WERI-Rb-1 (cell line): Measurements from ENCODE around the gene ST8SIA6.
"Not testable (repeated sequence)": the region's sequence is repeated elsewhere in the genome, so short reads cannot be mapped to it uniquely, and the experiment has no call there.

Experiments
- DNase-seq: peaks from one replicate; pipeline ENCODE4 v3.0.0-alpha.2; 2020
- H3K27ac ChIP-seq: fragments of 250-450 bp; sonication (Bioruptor Pico); 2 replicates; pipeline ENCODE4 v1.5.1; 2020; ENCODE audit warnings: mild to moderate bottlenecking, moderate library complexity
- H3K27me3 ChIP-seq: fragments of 250-450 bp; sonication (Bioruptor Pico); 2 replicates; pipeline ENCODE4 v1.5.1; 2021; ENCODE audit warnings: mild to moderate bottlenecking, low read depth, moderate library complexity; ENCODE audit not compliant: insufficient read depth, severe bottlenecking
- H3K36me3 ChIP-seq: fragments of 250-450 bp; sonication (Bioruptor Pico); 2 replicates; pipeline ENCODE4 v1.5.1; 2020; ENCODE audit warnings: mild to moderate bottlenecking, moderate library complexity
- H3K4me3 ChIP-seq: 2 replicates; pipeline ENCODE4 v1.5.1; 2011; ENCODE audit warnings: low read depth, mild to moderate bottlenecking, control low read depth, low read length
- H3K9me3 ChIP-seq: fragments of 250-450 bp; sonication (Bioruptor Pico); 2 replicates; pipeline ENCODE4 v1.5.1; 2021; ENCODE audit warnings: mild to moderate bottlenecking, moderate library complexity; ENCODE audit not compliant: severe bottlenecking
- TF ChIP-seq, protein P1 (sequence below): IDR thresholded peaks from 2 replicates; pipeline ENCODE4 v1.5.1; 2011; ENCODE audit warnings: low read depth, mild to moderate bottlenecking, control low read depth, inconsistent platforms, low read length

The ST8SIA6 gene

DNA sequence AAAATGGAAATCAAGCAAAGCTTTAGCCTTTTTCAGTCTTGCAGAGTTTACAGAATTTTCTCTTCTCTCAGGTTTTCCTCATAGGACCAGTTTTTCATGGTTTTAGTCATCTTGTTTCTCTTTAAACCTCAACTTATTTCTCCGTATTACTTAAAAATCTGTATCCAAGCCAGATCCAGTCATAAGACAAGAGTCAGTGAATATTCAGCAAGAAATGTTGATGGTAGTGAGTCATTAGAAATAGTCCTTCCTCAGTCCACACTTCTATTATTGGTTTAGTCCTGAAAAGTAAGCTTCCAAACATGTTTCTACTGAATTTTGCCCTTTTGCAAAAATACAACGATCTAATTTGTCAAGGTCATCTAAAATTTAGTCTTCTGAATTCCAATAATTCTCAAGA, 119.3 kb downstream of the ST8SIA6 start:
- no peak overlapping the region for H3K27ac ChIP-seq
- TF ChIP-seq, protein P1, sequence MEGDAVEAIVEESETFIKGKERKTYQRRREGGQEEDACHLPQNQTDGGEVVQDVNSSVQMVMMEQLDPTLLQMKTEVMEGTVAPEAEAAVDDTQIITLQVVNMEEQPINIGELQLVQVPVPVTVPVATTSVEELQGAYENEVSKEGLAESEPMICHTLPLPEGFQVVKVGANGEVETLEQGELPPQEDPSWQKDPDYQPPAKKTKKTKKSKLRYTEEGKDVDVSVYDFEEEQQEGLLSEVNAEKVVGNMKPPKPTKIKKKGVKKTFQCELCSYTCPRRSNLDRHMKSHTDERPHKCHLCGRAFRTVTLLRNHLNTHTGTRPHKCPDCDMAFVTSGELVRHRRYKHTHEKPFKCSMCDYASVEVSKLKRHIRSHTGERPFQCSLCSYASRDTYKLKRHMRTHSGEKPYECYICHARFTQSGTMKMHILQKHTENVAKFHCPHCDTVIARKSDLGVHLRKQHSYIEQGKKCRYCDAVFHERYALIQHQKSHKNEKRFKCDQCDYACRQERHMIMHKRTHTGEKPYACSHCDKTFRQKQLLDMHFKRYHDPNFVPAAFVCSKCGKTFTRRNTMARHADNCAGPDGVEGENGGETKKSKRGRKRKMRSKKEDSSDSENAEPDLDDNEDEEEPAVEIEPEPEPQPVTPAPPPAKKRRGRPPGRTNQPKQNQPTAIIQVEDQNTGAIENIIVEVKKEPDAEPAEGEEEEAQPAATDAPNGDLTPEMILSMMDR: no peak
- DNase-seq: no peak

DNA sequence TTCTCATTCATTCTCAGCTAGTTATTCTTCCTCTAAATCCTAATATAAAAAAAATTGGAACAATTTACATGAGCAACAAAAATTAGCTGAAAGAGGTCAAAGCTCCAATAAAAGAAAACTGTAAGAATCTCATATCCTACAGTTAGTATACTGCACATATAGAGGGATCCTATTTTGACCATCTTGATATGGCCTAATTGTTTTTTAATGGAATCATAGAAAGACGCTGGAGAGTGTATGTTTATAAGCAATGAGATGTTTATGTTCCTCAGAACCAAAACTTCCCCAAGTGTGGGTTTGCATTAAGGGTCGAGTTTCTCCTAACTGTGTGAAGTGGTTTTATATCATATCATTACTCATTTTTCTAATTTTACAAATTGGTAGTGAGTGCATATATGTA, 123.9 kb downstream of the ST8SIA6 start:
- H3K4me3 ChIP-seq: no peak overlapping the region
- no peaks in the 10 kb centered on the region for H3K27me3 ChIP-seq
- H3K27ac ChIP-seq: no peak overlapping the region
- no peaks in the 10 kb centered on the region for H3K36me3 ChIP-seq
- no peaks in the 10 kb centered on the region for H3K9me3 ChIP-seq
- TF ChIP-seq, protein P1: no peak
- no peak for DNase-seq

More for the DNA sequence above, 119.3 kb downstream of the ST8SIA6 start:
- H3K27me3 ChIP-seq: no peaks in the 10 kb centered on the region
- H3K4me3 ChIP-seq: no peak overlapping the region
- no peaks in the 10 kb centered on the region for H3K36me3 ChIP-seq
- H3K9me3 ChIP-seq: no peaks in the 10 kb centered on the region

DNA sequence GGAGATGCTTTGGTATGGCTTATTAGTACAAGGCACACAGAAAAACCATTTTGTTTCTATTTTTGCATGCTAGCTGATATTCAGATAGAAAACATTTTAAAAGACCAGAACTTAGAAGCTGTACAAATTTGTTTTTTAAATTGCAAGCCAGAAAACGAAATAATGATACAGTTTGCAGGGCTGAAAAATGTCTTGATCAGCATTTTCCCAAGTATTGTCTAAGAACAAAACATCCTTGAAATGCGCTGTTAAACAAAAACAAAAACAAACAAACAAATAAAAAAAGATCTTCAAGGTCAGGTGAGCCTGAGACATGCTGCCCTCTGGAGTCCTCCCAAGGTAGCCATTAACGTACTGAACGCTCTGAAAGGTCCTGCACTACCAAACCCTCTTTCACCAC, 128.0 kb downstream of the ST8SIA6 start:
- Histone ChIP-seq H3K4me3 (no peak overlapping the region), H3K27ac (no peak overlapping the region), H3K9me3 (no peaks in the 10 kb centered on the region), H3K27me3 (no peaks in the 10 kb centered on the region), H3K36me3 (no peaks in the 10 kb centered on the region)
- no peak for DNase-seq
- TF ChIP-seq, protein P1: no peak

DNA sequence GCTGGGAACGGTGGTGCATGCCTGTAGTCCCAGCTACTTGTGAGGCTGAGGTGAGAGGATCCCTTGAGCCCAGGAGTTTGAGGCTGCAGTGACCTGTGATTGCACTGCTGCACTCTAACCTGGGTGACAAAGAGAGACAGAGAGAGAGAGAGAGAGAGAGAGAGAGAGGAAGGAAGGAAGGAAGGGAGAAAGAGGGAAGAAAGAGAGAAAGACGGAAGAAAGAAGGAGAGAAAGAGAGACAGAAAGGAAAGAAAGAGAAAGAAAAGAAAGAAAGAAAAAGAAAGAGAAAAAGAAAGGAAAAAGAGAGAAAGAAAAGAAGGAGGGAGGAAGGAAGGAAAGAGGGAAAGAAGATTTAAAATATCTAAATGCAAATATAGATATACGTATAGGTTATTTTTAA, 132.4 kb downstream of the ST8SIA6 start:
- not testable (repeated sequence) for H3K27ac ChIP-seq, DNase-seq, H3K27me3 ChIP-seq, H3K9me3 ChIP-seq, H3K4me3 ChIP-seq, H3K36me3 ChIP-seq

DNA sequence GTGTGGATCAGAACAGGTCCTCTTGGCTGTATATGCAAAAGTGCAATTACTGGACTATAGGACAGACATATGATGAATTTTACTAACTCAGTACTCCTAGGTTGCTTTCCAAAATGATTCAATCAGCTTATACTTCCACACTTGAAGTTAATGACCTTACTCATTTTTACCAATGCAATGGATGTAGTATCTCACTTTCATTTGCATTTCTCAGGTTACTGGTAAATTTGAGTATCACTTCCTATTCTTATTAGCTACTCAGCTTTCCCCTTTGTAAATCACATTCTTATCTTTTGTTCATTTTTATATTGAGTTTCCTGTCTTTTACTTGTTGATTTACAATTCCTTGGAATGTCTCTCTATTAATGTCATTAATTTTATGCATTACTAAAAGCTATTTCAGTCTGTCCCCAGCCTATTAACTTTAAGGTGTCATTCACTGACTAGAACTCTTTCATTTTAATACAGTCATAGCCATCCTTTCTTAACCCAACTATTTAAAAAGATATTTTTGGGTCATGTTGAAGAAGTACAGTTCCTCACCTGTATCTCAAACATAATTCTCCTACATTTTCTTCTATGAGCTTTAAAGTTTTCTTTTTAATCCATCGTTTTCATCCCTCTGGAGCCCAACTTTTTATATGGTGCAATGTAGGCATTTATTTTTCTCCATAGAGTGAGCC, 137.8 kb downstream of the ST8SIA6 start:
- no peaks in the 10 kb centered on the region for H3K9me3 ChIP-seq
- H3K36me3 ChIP-seq: no peaks in the 10 kb centered on the region
- DNase-seq: no peak
- TF ChIP-seq, protein P1: no peak
- no peaks in the 10 kb centered on the region for H3K27me3 ChIP-seq
- H3K27ac ChIP-seq: no peak overlapping the region
- no peak overlapping the region for H3K4me3 ChIP-seq

DNA sequence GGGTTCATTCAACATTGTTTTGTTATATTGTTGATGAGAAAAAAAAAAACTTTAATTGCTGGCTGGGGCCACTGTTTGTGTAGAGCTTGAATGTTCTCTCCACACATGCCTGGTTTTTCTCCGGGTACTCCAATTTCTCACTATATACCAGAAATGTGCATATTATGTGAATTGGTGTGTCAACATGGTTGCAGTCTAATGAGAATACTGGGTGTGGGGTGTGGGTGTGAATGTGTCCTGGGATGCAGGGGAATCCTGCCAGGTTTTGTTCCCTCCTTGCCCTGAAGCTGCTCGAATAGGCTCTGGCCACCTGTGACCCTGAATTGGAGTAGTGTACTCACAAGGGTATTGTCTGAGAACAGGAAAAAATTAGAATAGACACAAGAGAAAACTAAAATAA, 145.0 kb downstream of the ST8SIA6 start:
- Histone ChIP-seq H3K4me3 (no peak overlapping the region), H3K27me3 (no peaks in the 10 kb centered on the region), H3K9me3 (no peaks in the 10 kb centered on the region), H3K27ac (no peak overlapping the region), H3K36me3 (no peaks in the 10 kb centered on the region)
- no peak for DNase-seq
- TF ChIP-seq, protein P1: no peak
